SK-N-MC (cell line): ENCODE data around the gene DUSP5.
"Not testable (repeated sequence)": the region's sequence is repeated elsewhere in the genome, so short reads cannot be mapped to it uniquely, and the experiment has no call there.

Experiments
- DNase-seq: peaks from one replicate; pipeline ENCODE4 v3.0.0-alpha.2; 2011; ENCODE audit warnings: low read depth, low spot score
- H3K27ac ChIP-seq: fragments of 200-600 bp; sonication (generic); 2 replicates; pipeline ENCODE4 v1.5.1; 2016; ENCODE audit warnings: mixed run types
- H3K36me3 ChIP-seq: fragments of 200-600 bp; sonication (generic); 2 replicates; pipeline ENCODE4 v1.6.1; 2017; ENCODE audit warnings: antibody characterized with exemption, low read length, mixed read lengths; ENCODE audit not compliant: insufficient read depth
- H3K4me3 ChIP-seq: fragments of 200-600 bp; sonication (generic); 2 replicates; pipeline ENCODE4 v1.5.1; 2016
- H3K9ac ChIP-seq: fragments of 200-600 bp; sonication (generic); 2 replicates; pipeline ENCODE4 v1.8.0; 2017; ENCODE audit warnings: mixed run types, mixed read lengths; ENCODE audit not compliant: insufficient read length
- H3K9me3 ChIP-seq: fragments of 200-600 bp; sonication (generic); 2 replicates; pipeline ENCODE4 v1.6.1; 2017; ENCODE audit warnings: low read depth, mild to moderate bottlenecking, antibody characterized with exemption, low read length, moderate library complexity, mixed read lengths
- EZH2 ChIP-seq: fragments of 200-600 bp; sonication (generic); IDR thresholded peaks from one replicate; pipeline ENCODE4 v1.6.1; 2017; ENCODE audit warnings: antibody characterized with exemption
- FOXP2 ChIP-seq: optimal IDR thresholded peaks from 2 replicates; pipeline ENCODE3; 2011; ENCODE audit warnings: mild to moderate bottlenecking, moderate library complexity; ENCODE audit not compliant: insufficient read depth; ENCODE audit errors: extremely low read length, control extremely low read depth
- POLR2AphosphoS5 ChIP-seq: IDR thresholded peaks from 2 replicates; pipeline ENCODE4 v1.6.1; 2012; ENCODE audit warnings: mild to moderate bottlenecking, low read depth, low read length, borderline replicate concordance

The DUSP5 gene

GRCh38 chr10:110530131-110530831, 32.6 kb downstream of the DUSP5 start:
- Histone ChIP-seq H3K36me3 (no peaks in the 10 kb centered on the region), H3K9ac (no peak overlapping the region), H3K9me3 (no peaks in the 10 kb centered on the region), H3K27ac (no peak overlapping the region), H3K4me3 (no peak overlapping the region)
- TF ChIP-seq POLR2AphosphoS5 (no peak), FOXP2 (no peak), EZH2 (no peak)
- no peak for DNase-seq

- no peak overlapping the region for H3K27ac ChIP-seq
- TF ChIP-seq EZH2 (no peak), POLR2AphosphoS5 (no peak), FOXP2 (no peak)
- H3K9me3 ChIP-seq: no peaks in the 10 kb centered on the region
- DNase-seq: no peak
- H3K36me3 ChIP-seq: no peaks in the 10 kb centered on the region
- no peak overlapping the region for H3K9ac ChIP-seq
- no peak overlapping the region for H3K4me3 ChIP-seq
These were observed 34.0 kb downstream of the DUSP5 start for GRCh38 chr10:110531687-110532086.

- H3K27ac ChIP-seq, H3K9ac ChIP-seq, H3K9me3 ChIP-seq, H3K4me3 ChIP-seq, H3K36me3 ChIP-seq, DNase-seq: not testable (repeated sequence)
These were observed 34.9 kb downstream of the DUSP5 start for GRCh38 chr10:110532628-110533027.

GRCh38 chr10:110533149-110533548, 35.4 kb downstream of the DUSP5 start:
- H3K9ac ChIP-seq: no peak overlapping the region
- no peak for TF ChIP-seq POLR2AphosphoS5
- TF ChIP-seq FOXP2: no peak
- no peaks in the 10 kb centered on the region for H3K36me3 ChIP-seq
- no peaks in the 10 kb centered on the region for H3K9me3 ChIP-seq
- no peak overlapping the region for H3K4me3 ChIP-seq
- no peak for DNase-seq
- H3K27ac ChIP-seq: peak overlapping the region; percentile 64

- no peak for DNase-seq
- Histone ChIP-seq H3K9ac (no peak overlapping the region), H3K9me3 (no peaks in the 10 kb centered on the region), H3K27ac (no peak overlapping the region; the same call in 1 of the 2 replicates), H3K36me3 (no peaks in the 10 kb centered on the region), H3K4me3 (no peak overlapping the region)
- TF ChIP-seq POLR2AphosphoS5 (no peak), EZH2 (no peak), FOXP2 (no peak)
These were observed 36.9 kb downstream of the DUSP5 start for GRCh38 chr10:110534571-110534970.

- no peaks in the 10 kb centered on the region for H3K9me3 ChIP-seq
- no peak for DNase-seq
- H3K4me3 ChIP-seq: no peak overlapping the region
- TF ChIP-seq EZH2: no peak
- TF ChIP-seq FOXP2: no peak
- no peak for TF ChIP-seq POLR2AphosphoS5
- no peak overlapping the region for H3K9ac ChIP-seq
- no peaks in the 10 kb centered on the region for H3K36me3 ChIP-seq
- no peak overlapping the region for H3K27ac ChIP-seq
These were observed 38.5 kb downstream of the DUSP5 start for GRCh38 chr10:110535958-110536891.

GRCh38 chr10:110539091-110539490, 41.4 kb downstream of the DUSP5 start:
- DNase-seq: no peak
- no peak overlapping the region for H3K27ac ChIP-seq
- H3K4me3 ChIP-seq: no peak overlapping the region
- no peaks in the 10 kb centered on the region for H3K36me3 ChIP-seq
- TF ChIP-seq EZH2 (no peak), POLR2AphosphoS5 (no peak), FOXP2 (no peak)
- H3K9me3 ChIP-seq: no peaks in the 10 kb centered on the region
- no peak overlapping the region for H3K9ac ChIP-seq

GRCh38 chr10:110540031-110540430, 42.3 kb downstream of the DUSP5 start:
- no peaks in the 10 kb centered on the region for H3K9me3 ChIP-seq
- no peak overlapping the region for H3K4me3 ChIP-seq
- H3K9ac ChIP-seq: no peak overlapping the region
- DNase-seq: no peak
- no peak for TF ChIP-seq EZH2
- TF ChIP-seq POLR2AphosphoS5: no peak
- TF ChIP-seq FOXP2: no peak
- H3K27ac ChIP-seq: no peak overlapping the region
- no peaks in the 10 kb centered on the region for H3K36me3 ChIP-seq
